ENCODE results near the gene KIRREL1.

DNA sequence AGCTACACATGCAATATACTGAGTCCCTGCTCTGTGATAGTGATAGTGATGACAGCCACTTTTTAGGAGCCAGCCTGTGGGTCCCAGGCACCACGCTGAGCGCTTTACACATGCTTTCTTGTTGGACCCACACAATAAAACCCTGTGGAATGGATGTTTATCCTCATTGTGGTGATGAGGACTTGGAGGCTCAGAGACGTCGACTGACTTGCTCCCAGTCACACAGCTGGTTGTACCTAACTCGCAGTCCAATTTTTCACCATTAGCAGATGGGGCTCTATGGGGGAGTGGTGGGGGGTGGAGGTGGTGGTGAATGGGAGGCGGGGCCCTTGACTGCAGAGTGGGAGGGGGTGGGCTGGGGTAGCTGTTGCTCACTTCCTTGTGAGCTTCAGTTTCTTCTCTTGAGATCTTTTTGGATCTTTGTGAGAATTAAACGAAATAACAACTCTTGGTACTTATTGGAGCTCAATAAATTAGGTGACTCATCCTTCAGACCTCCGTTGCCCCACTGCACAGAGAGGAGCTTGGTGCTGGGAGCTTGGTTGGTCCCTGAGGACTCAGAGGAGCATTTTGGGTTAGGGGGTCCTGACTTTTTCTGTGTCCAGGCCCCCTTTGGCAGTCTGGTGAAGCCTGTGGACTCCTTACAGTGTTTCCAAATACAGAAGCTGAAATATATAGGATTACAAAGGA, 125.4 kb downstream of the KIRREL1 start:
- no peak for TF ChIP-seq POLR2A (IDR thresholded peaks at IDR 0.05)
- TF ChIP-seq, protein P1, sequence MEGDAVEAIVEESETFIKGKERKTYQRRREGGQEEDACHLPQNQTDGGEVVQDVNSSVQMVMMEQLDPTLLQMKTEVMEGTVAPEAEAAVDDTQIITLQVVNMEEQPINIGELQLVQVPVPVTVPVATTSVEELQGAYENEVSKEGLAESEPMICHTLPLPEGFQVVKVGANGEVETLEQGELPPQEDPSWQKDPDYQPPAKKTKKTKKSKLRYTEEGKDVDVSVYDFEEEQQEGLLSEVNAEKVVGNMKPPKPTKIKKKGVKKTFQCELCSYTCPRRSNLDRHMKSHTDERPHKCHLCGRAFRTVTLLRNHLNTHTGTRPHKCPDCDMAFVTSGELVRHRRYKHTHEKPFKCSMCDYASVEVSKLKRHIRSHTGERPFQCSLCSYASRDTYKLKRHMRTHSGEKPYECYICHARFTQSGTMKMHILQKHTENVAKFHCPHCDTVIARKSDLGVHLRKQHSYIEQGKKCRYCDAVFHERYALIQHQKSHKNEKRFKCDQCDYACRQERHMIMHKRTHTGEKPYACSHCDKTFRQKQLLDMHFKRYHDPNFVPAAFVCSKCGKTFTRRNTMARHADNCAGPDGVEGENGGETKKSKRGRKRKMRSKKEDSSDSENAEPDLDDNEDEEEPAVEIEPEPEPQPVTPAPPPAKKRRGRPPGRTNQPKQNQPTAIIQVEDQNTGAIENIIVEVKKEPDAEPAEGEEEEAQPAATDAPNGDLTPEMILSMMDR (IDR thresholded peaks at IDR 0.05), result no peak
- TF ChIP-seq POLR2AphosphoS5 (IDR thresholded peaks at IDR 0.05), result no peak
